GM20000 (cell line): ENCODE results near the gene SPATA18.
"Not testable (repeated sequence)": the region's sequence is repeated elsewhere in the genome, so short reads cannot be mapped to it uniquely, and the experiment has no call there.

ENCODE experiments used
- DNase-seq: peaks from one replicate; pipeline ENCODE4 v3.0.0; 2012; ENCODE audit warnings: low spot score
- CTCF ChIP-seq: IDR thresholded peaks from 2 replicates; pipeline ENCODE4 v1.5.1; 2012; ENCODE audit warnings: mild to moderate bottlenecking, control low read depth; ENCODE audit errors: extremely low read depth, missing control alignments

SPATA18 gene

GRCh38 chr4:52071791-52072546, 20.9 kb downstream of the SPATA18 start:
- DNase-seq: no peak
- TF ChIP-seq CTCF: no peak

GRCh38 chr4:52076731-52077130, 25.6 kb downstream of the SPATA18 start:
- TF ChIP-seq CTCF: no peak
- no peak for DNase-seq

- DNase-seq: no peak
- no peak for TF ChIP-seq CTCF
Observed at GRCh38 chr4:52079659-52080058, 28.6 kb downstream of the SPATA18 start.

- TF ChIP-seq CTCF: no peak
- DNase-seq: no peak
Observed at GRCh38 chr4:52081216-52081615, 30.1 kb downstream of the SPATA18 start.

GRCh38 chr4:52086425-52086824, 35.3 kb downstream of the SPATA18 start:
- DNase-seq: not testable (repeated sequence)

GRCh38 chr4:52091801-52092200, 40.7 kb downstream of the SPATA18 start:
- TF ChIP-seq CTCF: no peak
- no peak for DNase-seq

- no peak for DNase-seq
- TF ChIP-seq CTCF: no peak
Observed at GRCh38 chr4:52093466-52093865, 42.4 kb downstream of the SPATA18 start.
